Gastroesophageal sphincter (tissue), 4 donors: ENCODE measurements around the gene UTP20. TPM values are rescaled to one million over a fixed set of nuclear protein-coding genes. Genes with fewer than 3 reads are reported as not detected.

ENCODE experiments used
- ATAC-seq: fragments of 150-250 bp; one replicate; pipeline ENCODE4 v1.9.1; 2016; ENCODE audit warnings: mild to moderate bottlenecking, moderate library complexity
- H3K27ac ChIP-seq, 4 donors: fragments of 200-600 bp; sonication (generic) in 3 of 4; 1 replicate in 3 of 4; 2 replicates in 1 of 4; pipeline ENCODE4 v1.5.1; 2016 to 2019
- H3K27me3 ChIP-seq: fragments of 200-600 bp; sonication (generic); one replicate; pipeline ENCODE4 v1.5.1; 2019
- H3K36me3 ChIP-seq, 2 donors: fragments of 200-600 bp; sonication (generic); one replicate each; pipeline ENCODE4 v1.5.1; 2019; ENCODE audit warnings: control low read depth in 1 of 2
- H3K4me1 ChIP-seq, 3 donors: fragments of 200-600 bp; sonication (generic); 1 replicate in 2 of 3; 2 replicates in 1 of 3; pipeline ENCODE4 v1.5.1; 2016 to 2019; ENCODE audit warnings: control low read depth in 2 of 3
- H3K4me3 ChIP-seq, 2 donors: fragments of 200-600 bp; sonication (generic); one replicate each; pipeline ENCODE4 v1.5.1; 2019; ENCODE audit warnings: mild to moderate bottlenecking in 1 of 2, moderate library complexity in 1 of 2
- H3K9me3 ChIP-seq, 3 donors: fragments of 200-600 bp; sonication (generic); one replicate each; pipeline ENCODE4 v1.5.1; 2017 to 2019; ENCODE audit warnings: control low read depth in 2 of 3
- EP300 ChIP-seq: sonication (generic); formaldehyde crosslinking; IDR thresholded peaks from one replicate; pipeline ENCODE4 v1.6.1; 2017; ENCODE audit warnings: antibody characterized with exemption, mild to moderate bottlenecking
- POLR2A ChIP-seq, 2 donors: fragments of 450-650 bp; IDR thresholded peaks; one replicate each; pipeline ENCODE4 v1.6.1; 2017; ENCODE audit warnings: antibody characterized with exemption in 2 of 2, mild to moderate bottlenecking in 2 of 2, moderate library complexity in 1 of 2
- POLR2AphosphoS5 ChIP-seq: sonication (generic); formaldehyde crosslinking; IDR thresholded peaks from one replicate; pipeline ENCODE4 v1.6.1; 2017; ENCODE audit warnings: antibody characterized with exemption
- WGBS, 2 donors: methylation state at CpG; one replicate each; pipeline ENCODE4 v1.1.5; 2018; ENCODE audit warnings: low coverage in 1 of 2; 5-methylcytosine and 5-hydroxymethylcytosine counted together
- total RNA-seq, 4 donors: library from RNA; depleted of rRNA; stranded (reverse); fragments of >200 nt; gene quantifications; one replicate each; pipeline ENCODE4 v1.1.0, GENCODE V29; 2016
- TF ChIP-seq, protein P1 (sequence below), 4 experiments: fragments of 200-600 bp in 2 of 4; fragments of 450-650 bp in 2 of 4; sonication (generic) in 1 of 4; IDR thresholded peaks; one replicate each; pipeline ENCODE4 v1.5.1; 2017 to 2019; ENCODE audit warnings: antibody characterized with exemption in 4 of 4, mild to moderate bottlenecking in 2 of 4, moderate library complexity in 2 of 4

Gene UTP20
- total RNA-seq, 4 donors from 2014 or later = 9.4 to 12.5 (median 11.8) TPM

DNA sequence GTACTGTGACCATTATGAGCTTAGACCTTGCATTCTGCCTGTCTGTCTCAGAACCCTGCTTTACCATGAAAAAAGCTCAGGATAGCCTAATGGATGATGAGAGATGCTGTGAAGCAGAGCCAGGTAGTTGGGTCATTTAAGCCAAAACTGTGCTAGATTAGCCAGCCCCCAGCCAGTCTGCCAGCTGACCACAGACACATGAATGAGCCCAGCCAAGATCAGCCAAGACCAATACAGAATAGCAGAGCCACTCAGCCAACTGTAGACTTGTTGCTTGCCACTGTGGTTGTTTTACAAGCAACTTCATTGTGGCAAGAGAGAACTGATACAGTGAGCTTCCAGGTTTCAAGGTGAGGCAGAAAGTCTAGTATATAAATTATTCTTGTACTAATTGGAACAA is 12.8 kb upstream of the UTP20 start:
- Histone ChIP-seq H3K27ac (no peak overlapping the region), H3K9me3 (peaks cover 0 to 19% (median 0%) of the 10 kb centered on the region in 3 donors), H3K4me3 (no peak overlapping the region), H3K4me1 (no peaks in the 10 kb centered on the region), H3K27me3 (peaks cover 20% of the 10 kb centered on the region), H3K36me3 (no peaks in the 10 kb centered on the region)
- no peak for TF ChIP-seq EP300
- TF ChIP-seq POLR2A (IDR thresholded peaks at IDR 0.05) = no peak
- TF ChIP-seq, protein P1, sequence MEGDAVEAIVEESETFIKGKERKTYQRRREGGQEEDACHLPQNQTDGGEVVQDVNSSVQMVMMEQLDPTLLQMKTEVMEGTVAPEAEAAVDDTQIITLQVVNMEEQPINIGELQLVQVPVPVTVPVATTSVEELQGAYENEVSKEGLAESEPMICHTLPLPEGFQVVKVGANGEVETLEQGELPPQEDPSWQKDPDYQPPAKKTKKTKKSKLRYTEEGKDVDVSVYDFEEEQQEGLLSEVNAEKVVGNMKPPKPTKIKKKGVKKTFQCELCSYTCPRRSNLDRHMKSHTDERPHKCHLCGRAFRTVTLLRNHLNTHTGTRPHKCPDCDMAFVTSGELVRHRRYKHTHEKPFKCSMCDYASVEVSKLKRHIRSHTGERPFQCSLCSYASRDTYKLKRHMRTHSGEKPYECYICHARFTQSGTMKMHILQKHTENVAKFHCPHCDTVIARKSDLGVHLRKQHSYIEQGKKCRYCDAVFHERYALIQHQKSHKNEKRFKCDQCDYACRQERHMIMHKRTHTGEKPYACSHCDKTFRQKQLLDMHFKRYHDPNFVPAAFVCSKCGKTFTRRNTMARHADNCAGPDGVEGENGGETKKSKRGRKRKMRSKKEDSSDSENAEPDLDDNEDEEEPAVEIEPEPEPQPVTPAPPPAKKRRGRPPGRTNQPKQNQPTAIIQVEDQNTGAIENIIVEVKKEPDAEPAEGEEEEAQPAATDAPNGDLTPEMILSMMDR (IDR thresholded peaks at IDR 0.05) = no peak
- no peak for TF ChIP-seq POLR2AphosphoS5
- ATAC-seq = no peak

- peaks cover 3 to 16% (median 4%) of the 10 kb centered on the region in 3 donors for H3K4me1 ChIP-seq
- peaks cover 7% of the 10 kb centered on the region for H3K27me3 ChIP-seq
- no peak overlapping the region for H3K27ac ChIP-seq
- H3K9me3 ChIP-seq = no peaks in the 10 kb centered on the region
- WGBS, 2 donors = 100% methylated on average over 1 of the region's 1 CpG; no CpG with 5 or more reads in 1 of the 2 donors
- ATAC-seq = no peak
- peaks cover 0 to under 1% of the 10 kb centered on the region in 2 donors for H3K36me3 ChIP-seq
- no peak overlapping the region for H3K4me3 ChIP-seq
- TF ChIP-seq EP300 (no peak), POLR2AphosphoS5 (no peak), POLR2A (IDR thresholded peaks at IDR 0.05) (no peak)
- TF ChIP-seq, protein P1 (IDR thresholded peaks at IDR 0.05) = no peak
These were observed 3.5 kb upstream of the UTP20 start for GRCh38 chr12:101276433-101276832.

DNA sequence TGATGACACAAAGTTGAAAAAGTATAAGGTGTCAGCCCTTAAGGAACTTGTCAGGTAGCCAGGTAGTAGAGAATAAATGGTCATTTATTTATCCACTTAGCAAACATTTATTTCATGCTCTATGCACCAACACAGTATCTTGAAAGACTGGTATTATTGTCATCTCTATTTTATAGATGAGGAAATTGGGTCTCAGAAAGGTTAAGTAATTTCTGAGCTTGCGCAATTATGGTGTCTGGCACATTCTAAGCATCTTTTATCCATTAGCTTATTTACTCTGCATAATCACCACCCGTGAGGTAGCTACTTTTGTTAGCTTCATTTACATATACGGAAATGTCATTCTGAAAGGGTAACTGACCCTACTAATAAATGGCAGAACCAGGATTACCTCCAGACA is 2.5 kb upstream of the UTP20 start:
- ATAC-seq = no peak
- Histone ChIP-seq H3K4me1 (peaks cover 3 to 16% (median 4%) of the 10 kb centered on the region in 3 donors), H3K27me3 (no peaks in the 10 kb centered on the region), H3K27ac (no peak overlapping the region), H3K9me3 (no peaks in the 10 kb centered on the region), H3K4me3 (no peak overlapping the region), H3K36me3 (peaks cover 0 to 10% of the 10 kb centered on the region in 2 donors)
- TF ChIP-seq POLR2AphosphoS5 (no peak), POLR2A (IDR thresholded peaks at IDR 0.05) (no peak), EP300 (no peak)
- TF ChIP-seq, protein P1 (IDR thresholded peaks at IDR 0.05) = no peak
- 84 to 86% methylated on average over 3 of the region's 3 CpGs for WGBS, 2 donors

GRCh38 chr12:101287357-101287756 is 7.5 kb downstream of the UTP20 start:
- H3K4me3 ChIP-seq = no peak overlapping the region
- no peak overlapping the region for H3K27ac ChIP-seq
- TF ChIP-seq POLR2A (IDR thresholded peaks at IDR 0.05) (no peak), POLR2AphosphoS5 (no peak), EP300 (no peak)
- TF ChIP-seq, protein P1 (IDR thresholded peaks at IDR 0.05) = no peak
- no peak for ATAC-seq
- whole genome bisulfite sequencing, 2 donors = 65 to 100% methylated on average over 1 to 3 of the region's 3 CpGs
- H3K4me1 ChIP-seq = no peaks in the 10 kb centered on the region
- H3K9me3 ChIP-seq = no peaks in the 10 kb centered on the region
- no peaks in the 10 kb centered on the region for H3K27me3 ChIP-seq
- H3K36me3 ChIP-seq = peaks cover 0 to 84% of the 10 kb centered on the region in 2 donors

GRCh38 chr12:101297661-101298060 is 17.8 kb downstream of the UTP20 start:
- H3K27ac ChIP-seq = no peak overlapping the region
- H3K27me3 ChIP-seq = no peaks in the 10 kb centered on the region
- no peaks in the 10 kb centered on the region for H3K9me3 ChIP-seq
- no peak for TF ChIP-seq POLR2AphosphoS5
- TF ChIP-seq EP300 = no peak
- H3K36me3 ChIP-seq = peaks cover 5 to 100% of the 10 kb centered on the region in 2 donors
- H3K4me1 ChIP-seq = no peaks in the 10 kb centered on the region
- H3K4me3 ChIP-seq = no peak overlapping the region
- ATAC-seq = no peak
- 69 to 71% methylated on average over 3 to 4 of the region's 4 CpGs for WGBS, 2 donors
